ENCODE data around the gene MAPK8IP1.

The MAPK8IP1 gene

DNA sequence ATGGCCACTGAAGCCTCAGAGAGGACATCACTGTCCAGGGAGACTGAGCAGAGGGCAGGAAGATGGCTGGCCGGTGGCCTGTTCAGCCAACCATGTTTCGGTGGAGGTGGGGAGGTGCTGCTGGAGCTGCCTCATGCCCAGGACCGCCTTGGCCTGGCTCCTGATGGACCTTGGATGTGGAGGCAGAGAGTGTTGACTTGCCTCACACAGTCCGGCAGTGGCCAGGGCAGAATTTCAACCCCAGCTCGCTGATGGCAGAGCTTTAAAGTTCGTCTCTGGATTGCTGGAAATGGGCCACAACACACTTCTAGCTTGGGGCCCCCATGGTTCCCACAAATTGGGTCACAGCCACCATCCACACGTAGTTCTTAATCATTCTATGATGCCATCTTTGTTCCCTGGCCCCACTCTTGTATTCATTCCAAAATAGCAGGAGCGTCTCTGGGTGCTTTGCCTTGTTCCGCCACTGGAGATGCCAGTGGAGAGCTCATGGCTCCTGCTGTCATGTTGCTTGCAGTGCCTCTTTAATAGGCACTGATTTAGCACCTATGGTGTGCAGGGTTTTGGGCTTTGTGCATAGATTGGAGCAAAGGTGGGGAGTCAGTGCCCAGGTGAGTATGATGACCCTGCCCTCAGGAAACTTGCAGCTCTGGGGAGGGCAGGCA, 5.6 kb downstream of the MAPK8IP1 start:
- no peak for ATAC-seq
- TF ChIP-seq, protein P1, sequence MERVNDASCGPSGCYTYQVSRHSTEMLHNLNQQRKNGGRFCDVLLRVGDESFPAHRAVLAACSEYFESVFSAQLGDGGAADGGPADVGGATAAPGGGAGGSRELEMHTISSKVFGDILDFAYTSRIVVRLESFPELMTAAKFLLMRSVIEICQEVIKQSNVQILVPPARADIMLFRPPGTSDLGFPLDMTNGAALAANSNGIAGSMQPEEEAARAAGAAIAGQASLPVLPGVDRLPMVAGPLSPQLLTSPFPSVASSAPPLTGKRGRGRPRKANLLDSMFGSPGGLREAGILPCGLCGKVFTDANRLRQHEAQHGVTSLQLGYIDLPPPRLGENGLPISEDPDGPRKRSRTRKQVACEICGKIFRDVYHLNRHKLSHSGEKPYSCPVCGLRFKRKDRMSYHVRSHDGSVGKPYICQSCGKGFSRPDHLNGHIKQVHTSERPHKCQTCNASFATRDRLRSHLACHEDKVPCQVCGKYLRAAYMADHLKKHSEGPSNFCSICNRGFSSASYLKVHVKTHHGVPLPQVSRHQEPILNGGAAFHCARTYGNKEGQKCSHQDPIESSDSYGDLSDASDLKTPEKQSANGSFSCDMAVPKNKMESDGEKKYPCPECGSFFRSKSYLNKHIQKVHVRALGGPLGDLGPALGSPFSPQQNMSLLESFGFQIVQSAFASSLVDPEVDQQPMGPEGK (CRISPR knock-in tag; IDR thresholded peaks at IDR 0.05; ENCODE audit: borderline replicate concordance), result no peak
- TF ChIP-seq TOX (CRISPR knock-in tag; IDR thresholded peaks at IDR 0.05; ENCODE audit: borderline replicate concordance), result no peak
- TF ChIP-seq, protein P2, sequence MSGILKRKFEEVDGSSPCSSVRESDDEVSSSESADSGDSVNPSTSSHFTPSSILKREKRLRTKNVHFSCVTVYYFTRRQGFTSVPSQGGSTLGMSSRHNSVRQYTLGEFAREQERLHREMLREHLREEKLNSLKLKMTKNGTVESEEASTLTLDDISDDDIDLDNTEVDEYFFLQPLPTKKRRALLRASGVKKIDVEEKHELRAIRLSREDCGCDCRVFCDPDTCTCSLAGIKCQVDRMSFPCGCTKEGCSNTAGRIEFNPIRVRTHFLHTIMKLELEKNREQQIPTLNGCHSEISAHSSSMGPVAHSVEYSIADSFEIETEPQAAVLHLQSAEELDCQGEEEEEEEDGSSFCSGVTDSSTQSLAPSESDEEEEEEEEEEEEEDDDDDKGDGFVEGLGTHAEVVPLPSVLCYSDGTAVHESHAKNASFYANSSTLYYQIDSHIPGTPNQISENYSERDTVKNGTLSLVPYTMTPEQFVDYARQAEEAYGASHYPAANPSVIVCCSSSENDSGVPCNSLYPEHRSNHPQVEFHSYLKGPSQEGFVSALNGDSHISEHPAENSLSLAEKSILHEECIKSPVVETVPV (CRISPR knock-in tag; IDR thresholded peaks at IDR 0.05), result no peak
- no peak for TF ChIP-seq ZFP30 (CRISPR knock-in tag; IDR thresholded peaks at IDR 0.05)
- no peak for TF ChIP-seq SNAI2 (CRISPR knock-in tag; IDR thresholded peaks at IDR 0.05)
- TF ChIP-seq GLIS3 (CRISPR knock-in tag; IDR thresholded peaks at IDR 0.05), result no peak

DNA sequence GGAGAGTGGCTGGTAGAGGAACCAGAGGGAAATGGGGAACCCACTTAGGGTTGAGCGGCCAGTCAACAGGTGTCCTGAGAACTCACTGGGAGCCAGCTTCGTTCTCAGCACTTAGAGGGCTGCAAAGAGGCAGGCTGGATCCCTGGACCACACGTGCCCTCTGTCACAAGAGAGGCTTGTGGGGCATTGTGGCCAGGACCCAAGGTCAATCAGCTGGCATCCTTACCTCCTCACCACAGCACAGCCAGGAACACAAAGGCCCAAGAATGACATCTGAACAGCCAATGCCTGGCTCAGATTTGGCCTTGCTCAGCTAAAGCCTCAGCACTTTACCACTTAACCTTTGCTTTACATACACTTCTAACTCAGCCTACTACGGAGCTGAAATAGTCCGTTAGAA, 7.4 kb downstream of the MAPK8IP1 start:
- TF ChIP-seq BACH2 (CRISPR knock-in tag; IDR thresholded peaks at IDR 0.05; ENCODE audit: borderline replicate concordance) (no peak), RARB (CRISPR knock-in tag; IDR thresholded peaks at IDR 0.05) (no peak), PPARA (CRISPR knock-in tag; IDR thresholded peaks at IDR 0.05; ENCODE audit: borderline replicate concordance) (no peak), ARNTL (CRISPR knock-in tag; IDR thresholded peaks at IDR 0.05; ENCODE audit: borderline replicate concordance, low read depth) (no peak), SNAI2 (CRISPR knock-in tag; IDR thresholded peaks at IDR 0.05) (no peak)
- TF ChIP-seq, protein P1 (CRISPR knock-in tag; IDR thresholded peaks at IDR 0.05; ENCODE audit: borderline replicate concordance), result no peak
- TF ChIP-seq, protein P2 (CRISPR knock-in tag; IDR thresholded peaks at IDR 0.05), result no peak
- ATAC-seq, result no peak

DNA sequence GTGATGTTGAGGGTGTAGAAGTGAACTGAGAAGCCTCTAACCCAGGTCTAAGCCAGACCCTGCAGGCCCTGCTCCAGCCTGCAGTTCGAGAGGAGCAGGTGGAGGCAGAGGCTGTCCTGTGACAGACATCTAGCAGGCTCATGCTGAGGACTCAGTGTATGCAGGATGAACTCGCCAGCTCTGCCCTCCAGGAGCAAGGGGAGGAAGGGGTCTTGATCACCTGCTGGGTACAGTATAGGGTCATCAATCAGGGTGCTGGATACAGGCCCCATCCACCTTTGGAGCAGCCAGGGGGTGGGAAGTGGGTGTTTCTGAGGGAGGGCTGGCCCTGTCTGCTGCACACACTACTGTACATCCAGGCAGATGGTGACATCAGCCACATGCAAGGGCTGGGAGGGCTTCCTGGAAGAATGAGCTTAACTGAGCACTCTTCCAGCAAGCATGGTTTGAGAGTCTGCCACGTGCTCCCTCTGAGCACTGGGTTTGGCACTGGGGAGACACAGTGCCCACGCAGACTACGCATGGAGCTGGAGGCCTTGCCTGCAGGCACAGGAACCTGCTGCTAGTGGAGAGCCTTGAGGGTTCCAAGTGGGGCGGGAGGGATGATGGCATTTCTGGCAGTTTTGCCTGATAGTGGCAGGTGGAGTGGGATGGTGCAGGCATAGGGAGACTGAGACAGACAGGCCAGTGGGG, 9.2 kb downstream of the MAPK8IP1 start:
- TF ChIP-seq, protein P3, sequence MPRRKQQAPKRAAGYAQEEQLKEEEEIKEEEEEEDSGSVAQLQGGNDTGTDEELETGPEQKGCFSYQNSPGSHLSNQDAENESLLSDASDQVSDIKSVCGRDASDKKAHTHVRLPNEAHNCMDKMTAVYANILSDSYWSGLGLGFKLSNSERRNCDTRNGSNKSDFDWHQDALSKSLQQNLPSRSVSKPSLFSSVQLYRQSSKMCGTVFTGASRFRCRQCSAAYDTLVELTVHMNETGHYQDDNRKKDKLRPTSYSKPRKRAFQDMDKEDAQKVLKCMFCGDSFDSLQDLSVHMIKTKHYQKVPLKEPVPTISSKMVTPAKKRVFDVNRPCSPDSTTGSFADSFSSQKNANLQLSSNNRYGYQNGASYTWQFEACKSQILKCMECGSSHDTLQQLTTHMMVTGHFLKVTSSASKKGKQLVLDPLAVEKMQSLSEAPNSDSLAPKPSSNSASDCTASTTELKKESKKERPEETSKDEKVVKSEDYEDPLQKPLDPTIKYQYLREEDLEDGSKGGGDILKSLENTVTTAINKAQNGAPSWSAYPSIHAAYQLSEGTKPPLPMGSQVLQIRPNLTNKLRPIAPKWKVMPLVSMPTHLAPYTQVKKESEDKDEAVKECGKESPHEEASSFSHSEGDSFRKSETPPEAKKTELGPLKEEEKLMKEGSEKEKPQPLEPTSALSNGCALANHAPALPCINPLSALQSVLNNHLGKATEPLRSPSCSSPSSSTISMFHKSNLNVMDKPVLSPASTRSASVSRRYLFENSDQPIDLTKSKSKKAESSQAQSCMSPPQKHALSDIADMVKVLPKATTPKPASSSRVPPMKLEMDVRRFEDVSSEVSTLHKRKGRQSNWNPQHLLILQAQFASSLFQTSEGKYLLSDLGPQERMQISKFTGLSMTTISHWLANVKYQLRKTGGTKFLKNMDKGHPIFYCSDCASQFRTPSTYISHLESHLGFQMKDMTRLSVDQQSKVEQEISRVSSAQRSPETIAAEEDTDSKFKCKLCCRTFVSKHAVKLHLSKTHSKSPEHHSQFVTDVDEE (CRISPR knock-in tag; IDR thresholded peaks at IDR 0.05), result no peak
- TF ChIP-seq ZNF70 (CRISPR knock-in tag; IDR thresholded peaks at IDR 0.05) (no peak), ZNF565 (CRISPR knock-in tag; conservative IDR thresholded peaks at IDR 0.05; ENCODE audit: low read depth) (no peak), PPARA (CRISPR knock-in tag; IDR thresholded peaks at IDR 0.05; ENCODE audit: borderline replicate concordance) (no peak), CSDC2 (CRISPR knock-in tag; IDR thresholded peaks at IDR 0.05) (no peak), SNAI2 (CRISPR knock-in tag; IDR thresholded peaks at IDR 0.05) (no peak), ZC3H10 (CRISPR knock-in tag; IDR thresholded peaks at IDR 0.05) (no peak), ZFP3 (CRISPR knock-in tag; IDR thresholded peaks at IDR 0.05) (no peak), RARB (CRISPR knock-in tag; IDR thresholded peaks at IDR 0.05) (no peak), ISL1 (CRISPR knock-in tag; IDR thresholded peaks at IDR 0.05) (no peak), TCF4 (CRISPR knock-in tag; IDR thresholded peaks at IDR 0.05; ENCODE audit: borderline replicate concordance) (no peak), ARNTL (CRISPR knock-in tag; IDR thresholded peaks at IDR 0.05; ENCODE audit: borderline replicate concordance, low read depth) (no peak), TOX (CRISPR knock-in tag; IDR thresholded peaks at IDR 0.05; ENCODE audit: borderline replicate concordance) (no peak), ESRRG (CRISPR knock-in tag; IDR thresholded peaks at IDR 0.05) (no peak), GLIS3 (CRISPR knock-in tag; IDR thresholded peaks at IDR 0.05) (no peak)
- TF ChIP-seq, protein P4, sequence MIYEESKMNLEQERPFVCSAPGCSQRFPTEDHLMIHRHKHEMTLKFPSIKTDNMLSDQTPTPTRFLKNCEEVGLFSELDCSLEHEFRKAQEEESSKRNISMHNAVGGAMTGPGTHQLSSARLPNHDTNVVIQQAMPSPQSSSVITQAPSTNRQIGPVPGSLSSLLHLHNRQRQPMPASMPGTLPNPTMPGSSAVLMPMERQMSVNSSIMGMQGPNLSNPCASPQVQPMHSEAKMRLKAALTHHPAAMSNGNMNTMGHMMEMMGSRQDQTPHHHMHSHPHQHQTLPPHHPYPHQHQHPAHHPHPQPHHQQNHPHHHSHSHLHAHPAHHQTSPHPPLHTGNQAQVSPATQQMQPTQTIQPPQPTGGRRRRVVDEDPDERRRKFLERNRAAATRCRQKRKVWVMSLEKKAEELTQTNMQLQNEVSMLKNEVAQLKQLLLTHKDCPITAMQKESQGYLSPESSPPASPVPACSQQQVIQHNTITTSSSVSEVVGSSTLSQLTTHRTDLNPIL (CRISPR knock-in tag; IDR thresholded peaks at IDR 0.05; ENCODE audit: low read depth), result no peak
- TF ChIP-seq, protein P1 (CRISPR knock-in tag; IDR thresholded peaks at IDR 0.05; ENCODE audit: borderline replicate concordance), result no peak
- TF ChIP-seq, protein P2 (CRISPR knock-in tag; IDR thresholded peaks at IDR 0.05), result no peak
- ATAC-seq, result no peak

All from SK-N-SH treated with all-trans-retinoic acid at 6 μM for 48 hours (cell line).